ENCODE data around the gene CCN6.

DNA sequence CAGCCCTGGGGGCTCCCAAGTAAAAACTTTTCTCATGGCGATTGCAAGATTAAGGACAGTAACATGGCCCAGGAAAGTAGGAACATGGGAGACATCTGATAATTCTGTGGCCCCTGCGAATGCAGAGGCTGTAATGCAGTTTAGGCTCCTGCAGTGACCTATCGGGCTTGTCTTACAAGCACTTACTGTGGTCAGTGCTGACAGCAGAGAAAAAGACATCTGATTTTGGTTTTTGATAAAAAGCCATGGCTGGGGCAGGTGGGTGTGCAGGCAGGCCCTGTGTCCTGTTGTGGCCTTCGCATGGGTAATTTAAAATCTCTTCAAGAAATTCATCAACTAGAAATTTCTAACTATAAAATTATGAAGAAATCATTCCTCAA, 19.3 kb upstream of the CCN6 start:
- TF ChIP-seq EGR1 (IDR thresholded peaks at IDR 0.05) (no peak), TAF1 (IDR thresholded peaks at IDR 0.05; ENCODE audit: low read depth) (no peak), EP300 (IDR thresholded peaks at IDR 0.05; ENCODE audit: borderline replicate concordance) (no peak), YY1 (IDR thresholded peaks at IDR 0.05; ENCODE audit: low read depth) (no peak), RAD21 (IDR thresholded peaks at IDR 0.05; ENCODE audit: low read depth) (no peak), CEBPB (IDR thresholded peaks at IDR 0.05) (no peak), CREB1 (IDR thresholded peaks at IDR 0.05; ENCODE audit: low read depth) (no peak)
- TF ChIP-seq, protein P1, sequence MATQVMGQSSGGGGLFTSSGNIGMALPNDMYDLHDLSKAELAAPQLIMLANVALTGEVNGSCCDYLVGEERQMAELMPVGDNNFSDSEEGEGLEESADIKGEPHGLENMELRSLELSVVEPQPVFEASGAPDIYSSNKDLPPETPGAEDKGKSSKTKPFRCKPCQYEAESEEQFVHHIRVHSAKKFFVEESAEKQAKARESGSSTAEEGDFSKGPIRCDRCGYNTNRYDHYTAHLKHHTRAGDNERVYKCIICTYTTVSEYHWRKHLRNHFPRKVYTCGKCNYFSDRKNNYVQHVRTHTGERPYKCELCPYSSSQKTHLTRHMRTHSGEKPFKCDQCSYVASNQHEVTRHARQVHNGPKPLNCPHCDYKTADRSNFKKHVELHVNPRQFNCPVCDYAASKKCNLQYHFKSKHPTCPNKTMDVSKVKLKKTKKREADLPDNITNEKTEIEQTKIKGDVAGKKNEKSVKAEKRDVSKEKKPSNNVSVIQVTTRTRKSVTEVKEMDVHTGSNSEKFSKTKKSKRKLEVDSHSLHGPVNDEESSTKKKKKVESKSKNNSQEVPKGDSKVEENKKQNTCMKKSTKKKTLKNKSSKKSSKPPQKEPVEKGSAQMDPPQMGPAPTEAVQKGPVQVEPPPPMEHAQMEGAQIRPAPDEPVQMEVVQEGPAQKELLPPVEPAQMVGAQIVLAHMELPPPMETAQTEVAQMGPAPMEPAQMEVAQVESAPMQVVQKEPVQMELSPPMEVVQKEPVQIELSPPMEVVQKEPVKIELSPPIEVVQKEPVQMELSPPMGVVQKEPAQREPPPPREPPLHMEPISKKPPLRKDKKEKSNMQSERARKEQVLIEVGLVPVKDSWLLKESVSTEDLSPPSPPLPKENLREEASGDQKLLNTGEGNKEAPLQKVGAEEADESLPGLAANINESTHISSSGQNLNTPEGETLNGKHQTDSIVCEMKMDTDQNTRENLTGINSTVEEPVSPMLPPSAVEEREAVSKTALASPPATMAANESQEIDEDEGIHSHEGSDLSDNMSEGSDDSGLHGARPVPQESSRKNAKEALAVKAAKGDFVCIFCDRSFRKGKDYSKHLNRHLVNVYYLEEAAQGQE (IDR thresholded peaks at IDR 0.05; ENCODE audit: low read depth): no peak
- TF ChIP-seq, protein P2, sequence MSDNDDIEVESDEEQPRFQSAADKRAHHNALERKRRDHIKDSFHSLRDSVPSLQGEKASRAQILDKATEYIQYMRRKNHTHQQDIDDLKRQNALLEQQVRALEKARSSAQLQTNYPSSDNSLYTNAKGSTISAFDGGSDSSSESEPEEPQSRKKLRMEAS (IDR thresholded peaks at IDR 0.05): no peak

Data from Ishikawa (cell line).